HCT116 (cell line): ENCODE data around the gene MT1X. TPM values are rescaled to one million over a fixed set of nuclear protein-coding genes. Genes with fewer than 3 reads are reported as not detected.

Source experiments
- ATAC-seq: fragments of 200-7000 bp; cut with Tn5 transposase; 2 replicates; pipeline ENCODE4 v1.9.1; 2020; ENCODE audit warnings: mild to moderate bottlenecking, moderate library complexity
- BruUV-seq: library from RNA; stranded (reverse); fragments of 400-500 nt; replicated peaks from 2 replicates; lab custom pipeline; 2021; lab: Mats Ljungman, UMichigan
- CTCF ChIA-PET: fragments of 300-600 bp; sonication (Branson Sonifier 250); formaldehyde crosslinking; loops from one replicate; lab custom pipeline; 2021; ENCODE audit warnings: antibody characterized with exemption; lab: Charles Lee
- POLR2A ChIA-PET: fragments of 300-600, 350-600 bp; sonication (Branson Sonifier 250); formaldehyde crosslinking; loops from one replicate; lab custom pipeline; 2021; ENCODE audit warnings: antibody characterized with exemption; lab: Charles Lee
- RAD21 ChIA-PET, 2 experiments: fragments of 300-600 bp; sonication (Branson Sonifier 250); formaldehyde crosslinking; loops; one replicate each; lab custom pipeline; 2023; ENCODE audit warnings: low total read pairs in 2 of 2; ENCODE audit not compliant: uncharacterized antibody in 2 of 2, unreplicated experiment in 2 of 2, low non-redundant PET in 1 of 2; lab: Charles Lee
- DNase-seq: peaks from one replicate; pipeline ENCODE4 v3.0.0-alpha.2; 2010; ENCODE audit warnings: low read depth, low spot score
- H2AFZ ChIP-seq: fragments of 200-600 bp; shearing (Covaris generic), sonication (generic); 2 replicates; pipeline ENCODE4 v1.6.1; 2017; ENCODE audit warnings: low read depth, mixed run types, mixed read lengths, antibody characterized with exemption, low read length; ENCODE audit not compliant: poor library complexity, severe bottlenecking
- H3K27ac ChIP-seq: 2 replicates; pipeline ENCODE4 v1.5.1; 2012; ENCODE audit warnings: low read depth, low read length
- H3K27me3 ChIP-seq: fragments of 200-600 bp; sonication (generic); 2 replicates; pipeline ENCODE4 v1.6.1; 2016; ENCODE audit warnings: mixed run types, low read length, mixed read lengths; ENCODE audit not compliant: insufficient read depth
- H3K36me3 ChIP-seq, 2 experiments: fragments of 200-500 bp in 1 of 2; fragments of 200-600 bp in 1 of 2; sonication (Bioruptor generic) in 1 of 2; sonication (generic) in 1 of 2; 2 replicates each; pipeline versions ENCODE4 v1.5.1 to v1.6.1; 2014 to 2016; ENCODE audit warnings: low read length in 2 of 2, inconsistent platforms in 1 of 2, mixed read lengths in 1 of 2, mixed run types in 1 of 2; ENCODE audit not compliant: insufficient read depth in 2 of 2, control insufficient read depth in 1 of 2
- H3K4me1 ChIP-seq, 2 experiments: fragments of 200-600 bp in 1 of 2; sonication (generic) in 1 of 2; 2 replicates each; pipeline versions ENCODE4 v1.5.1 to v1.6.1; 2012 to 2017; ENCODE audit warnings: low read length in 2 of 2, inconsistent platforms in 1 of 2, mild to moderate bottlenecking in 1 of 2, mixed read lengths in 1 of 2, mixed run types in 1 of 2, moderate library complexity in 1 of 2; ENCODE audit not compliant: insufficient read depth in 2 of 2, control insufficient read depth in 1 of 2
- H3K4me2 ChIP-seq: fragments of 200-600 bp; sonication (generic); 2 replicates; pipeline ENCODE4 v1.6.1; 2017; ENCODE audit warnings: mixed run types, low read length, mixed read lengths
- H3K4me3 ChIP-seq, 2 experiments: fragments of 200-600 bp in 1 of 2; sonication (generic) in 1 of 2; replicated peaks in 1 of 2; 2 replicates each; pipeline ENCODE4 v1.5.1; 2011 to 2016; ENCODE audit warnings: low read length in 2 of 2, control low read depth in 1 of 2, low read depth in 1 of 2, mild to moderate bottlenecking in 1 of 2, mixed read lengths in 1 of 2, mixed run types in 1 of 2
- H3K79me2 ChIP-seq: fragments of 200-600 bp; sonication (generic); 2 replicates; pipeline ENCODE4 v1.6.1; 2017; ENCODE audit warnings: mild to moderate bottlenecking, mixed run types, low read length, moderate library complexity, mixed read lengths; ENCODE audit not compliant: insufficient read depth
- H3K9ac ChIP-seq: fragments of 200-600 bp; sonication (generic); 2 replicates; pipeline ENCODE4 v1.6.1; 2016; ENCODE audit warnings: low read length, mixed read lengths
- H3K9me2 ChIP-seq: fragments of 200-600 bp; sonication (generic), shearing (Covaris generic); 2 replicates; pipeline ENCODE4 v1.6.1; 2017; ENCODE audit warnings: mixed run types, mild to moderate bottlenecking, moderate library complexity; ENCODE audit not compliant: insufficient read depth
- H3K9me3 ChIP-seq, 2 experiments: fragments of 200-500 bp in 1 of 2; fragments of 200-600 bp in 1 of 2; sonication (Bioruptor generic) in 1 of 2; sonication (generic) in 1 of 2; 2 replicates each; pipeline ENCODE4 v1.6.1; 2014 to 2017; ENCODE audit warnings: low read length in 2 of 2, mixed read lengths in 2 of 2, inconsistent platforms in 1 of 2, low read depth in 1 of 2, mild to moderate bottlenecking in 1 of 2, mixed run types in 1 of 2, moderate library complexity in 1 of 2; ENCODE audit not compliant: control insufficient read depth in 1 of 2, insufficient read depth in 1 of 2
- H4K20me1 ChIP-seq: fragments of 200-600 bp; sonication (generic), shearing (Covaris generic); 2 replicates; pipeline ENCODE4 v1.6.1; 2017; ENCODE audit warnings: mixed run types, mild to moderate bottlenecking, moderate library complexity; ENCODE audit not compliant: insufficient read depth
- CBX3 ChIP-seq: IDR thresholded peaks from 2 replicates; pipeline ENCODE4 v1.6.1; 2012; ENCODE audit warnings: low read depth
- CEBPB ChIP-seq: IDR thresholded peaks from 2 replicates; pipeline ENCODE4 v1.6.1; 2012; ENCODE audit warnings: low read depth
- EGR1 ChIP-seq: IDR thresholded peaks from 2 replicates; pipeline ENCODE4 v1.6.1; 2012; ENCODE audit warnings: low read depth
- EZH2 ChIP-seq: fragments of 200-600 bp; sonication (generic); IDR thresholded peaks from 2 replicates; pipeline ENCODE4 v1.6.1; 2017; ENCODE audit warnings: antibody characterized with exemption, mixed run types
- MAX ChIP-seq: IDR thresholded peaks from 2 replicates; pipeline ENCODE4 v1.6.1; 2012
- POLR2AphosphoS5 ChIP-seq: IDR thresholded peaks from 2 replicates; pipeline ENCODE4 v1.6.1; 2011; ENCODE audit warnings: mild to moderate bottlenecking, low read depth, low read length, moderate library complexity
- RAD21 ChIP-seq: IDR thresholded peaks from 2 replicates; pipeline ENCODE4 v1.6.1; 2012; ENCODE audit warnings: low read depth, mild to moderate bottlenecking
- SIN3A ChIP-seq: IDR thresholded peaks from 2 replicates; pipeline ENCODE4 v1.6.1; 2012; ENCODE audit warnings: low read depth
- SP1 ChIP-seq: IDR thresholded peaks from 2 replicates; pipeline ENCODE4 v1.6.1; 2012; ENCODE audit warnings: low read depth
- TCF7L2 ChIP-seq: IDR thresholded peaks from 2 replicates; pipeline ENCODE4 v1.7.0; 2011; ENCODE audit warnings: borderline replicate concordance, inconsistent platforms; ENCODE audit not compliant: insufficient read depth, insufficient read length; ENCODE audit errors: extremely low read depth
- YY1 ChIP-seq: IDR thresholded peaks from 2 replicates; pipeline ENCODE4 v1.6.1; 2011; ENCODE audit warnings: low read length, low read depth, moderate library complexity, mild to moderate bottlenecking; ENCODE audit not compliant: insufficient replicate concordance; ENCODE audit errors: extremely low read depth
- ZFX ChIP-seq: fragments of 450-650 bp; IDR thresholded peaks from 2 replicates; pipeline ENCODE4 v1.6.1; 2017
- intact Hi-C: fragments of 100-400 bp; cut with micrococcal nuclease; formaldehyde crosslinking; loops from 2 replicates; pipeline ENCODE4 v1.10.0; 2022
- total RNA-seq: library from RNA; stranded (reverse); gene quantifications from one replicate; pipeline ENCODE4 v1.2.1, GENCODE V29; 2021; ENCODE audit not compliant: unreplicated experiment
- TF ChIP-seq, protein P1 (sequence below), 3 experiments: fragments of 200-600 bp in 1 of 3; sonication (generic) in 1 of 3; IDR thresholded peaks in 2 of 3; conservative IDR thresholded peaks in 1 of 3; 2 replicates each; pipeline ENCODE4 v1.5.1; 2012 to 2017; ENCODE audit warnings: low read depth in 2 of 3, low read length in 2 of 3, antibody characterized with exemption in 1 of 3, borderline replicate concordance in 1 of 3, control low read depth in 1 of 3, mild to moderate bottlenecking in 1 of 3, mixed read lengths in 1 of 3, mixed run types in 1 of 3, moderate library complexity in 1 of 3; ENCODE audit not compliant: insufficient read depth in 1 of 3
- TF ChIP-seq, protein P2 (sequence below): IDR thresholded peaks from 2 replicates; pipeline ENCODE4 v1.6.1; 2012; ENCODE audit warnings: low read depth
- TF ChIP-seq, protein P3 (sequence below): IDR thresholded peaks from 2 replicates; pipeline ENCODE4 v1.6.1; 2012

MT1X gene
- total RNA-seq, 1 experiment from 2014 or later: 50.2 TPM

DNA sequence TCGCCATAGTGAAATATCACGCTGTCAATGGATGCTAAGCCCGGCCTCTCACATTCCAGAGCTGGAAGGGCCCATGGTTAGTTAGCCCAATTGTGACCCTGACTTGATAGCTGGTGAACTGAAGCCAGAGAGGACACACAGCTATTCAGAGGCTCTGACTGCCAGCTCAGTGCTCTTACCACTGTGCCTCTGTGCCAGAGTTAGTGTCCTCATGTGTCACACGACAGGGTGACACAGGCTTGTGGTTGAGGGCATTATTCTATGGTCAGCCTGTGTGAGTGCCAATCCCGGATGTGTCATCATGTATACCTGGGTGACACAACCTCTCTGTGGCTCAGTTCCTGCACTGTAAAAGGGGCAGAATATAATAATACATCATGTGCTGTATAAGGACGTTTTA lies 2.5 kb upstream of the MT1X start (continued):
- no peak for TF ChIP-seq YY1

GRCh38 chr16:56682703-56683397 lies 580 bp downstream of the MT1X start:
- DNase-seq (no peak), ATAC-seq (0 out of 2 replicates have a peak, but pooled peaks have one; percentile 1)
- H4K20me1 ChIP-seq: no peaks in the 10 kb centered on the region
- H3K4me1 ChIP-seq: peaks cover 13 to 32% of the 10 kb centered on the region in 2 experiments; a peak in 3 of 4 replicates
- peak overlapping the region; percentile 61 for H3K27ac ChIP-seq
- no peaks in the 10 kb centered on the region for H3K9me3 ChIP-seq
- POLR2A ChIA-PET: interaction anchor here (0.9 to 2.4 kb wide), 5 partner anchors 8 to 57 kb away, joined by 3 to 9 read pairs (median 5); partner anchors contain the start of gene MT1E
- no peaks in the 10 kb centered on the region for H3K79me2 ChIP-seq
- H2AFZ ChIP-seq: no peak overlapping the region
- peak overlapping the region; percentile 76 for H3K9ac ChIP-seq
- H3K27me3 ChIP-seq: no peaks in the 10 kb centered on the region
- no peaks in the 10 kb centered on the region for H3K36me3 ChIP-seq
- H3K9me2 ChIP-seq: no peaks in the 10 kb centered on the region
- intact Hi-C loops: loop anchor here (2.0 to 5.0 kb wide), 4 partner anchors 26 to 1181 kb away; partner anchors contain the start of genes MT1E, MT1F and MT2A
- RAD21 ChIA-PET: interaction anchor here in 1 of 2 experiments (1.1 kb wide), 1 partner anchor 29 kb away, joined by 3 read pairs; no protein-coding TSS in a partner anchor
- TF ChIP-seq CBX3 (no peak), EGR1 (no peak), SP1 (no peak), CEBPB (no peak), SIN3A (no peak), TCF7L2 (no peak), EZH2 (no peak), MAX (no peak), YY1 (no peak), ZFX (no peak), POLR2AphosphoS5 (no peak), RAD21 (no peak)
- TF ChIP-seq, protein P1, sequence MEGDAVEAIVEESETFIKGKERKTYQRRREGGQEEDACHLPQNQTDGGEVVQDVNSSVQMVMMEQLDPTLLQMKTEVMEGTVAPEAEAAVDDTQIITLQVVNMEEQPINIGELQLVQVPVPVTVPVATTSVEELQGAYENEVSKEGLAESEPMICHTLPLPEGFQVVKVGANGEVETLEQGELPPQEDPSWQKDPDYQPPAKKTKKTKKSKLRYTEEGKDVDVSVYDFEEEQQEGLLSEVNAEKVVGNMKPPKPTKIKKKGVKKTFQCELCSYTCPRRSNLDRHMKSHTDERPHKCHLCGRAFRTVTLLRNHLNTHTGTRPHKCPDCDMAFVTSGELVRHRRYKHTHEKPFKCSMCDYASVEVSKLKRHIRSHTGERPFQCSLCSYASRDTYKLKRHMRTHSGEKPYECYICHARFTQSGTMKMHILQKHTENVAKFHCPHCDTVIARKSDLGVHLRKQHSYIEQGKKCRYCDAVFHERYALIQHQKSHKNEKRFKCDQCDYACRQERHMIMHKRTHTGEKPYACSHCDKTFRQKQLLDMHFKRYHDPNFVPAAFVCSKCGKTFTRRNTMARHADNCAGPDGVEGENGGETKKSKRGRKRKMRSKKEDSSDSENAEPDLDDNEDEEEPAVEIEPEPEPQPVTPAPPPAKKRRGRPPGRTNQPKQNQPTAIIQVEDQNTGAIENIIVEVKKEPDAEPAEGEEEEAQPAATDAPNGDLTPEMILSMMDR (IDR thresholded peaks at IDR 0.05 in 2 of 3, conservative IDR thresholded peaks at IDR 0.05 in 1 of 3; ENCODE audit: borderline replicate concordance in 1 of 3, insufficient read depth in 1 of 3, low read depth in 2 of 3, low read length in 2 of 3): no peak
- TF ChIP-seq, protein P2, sequence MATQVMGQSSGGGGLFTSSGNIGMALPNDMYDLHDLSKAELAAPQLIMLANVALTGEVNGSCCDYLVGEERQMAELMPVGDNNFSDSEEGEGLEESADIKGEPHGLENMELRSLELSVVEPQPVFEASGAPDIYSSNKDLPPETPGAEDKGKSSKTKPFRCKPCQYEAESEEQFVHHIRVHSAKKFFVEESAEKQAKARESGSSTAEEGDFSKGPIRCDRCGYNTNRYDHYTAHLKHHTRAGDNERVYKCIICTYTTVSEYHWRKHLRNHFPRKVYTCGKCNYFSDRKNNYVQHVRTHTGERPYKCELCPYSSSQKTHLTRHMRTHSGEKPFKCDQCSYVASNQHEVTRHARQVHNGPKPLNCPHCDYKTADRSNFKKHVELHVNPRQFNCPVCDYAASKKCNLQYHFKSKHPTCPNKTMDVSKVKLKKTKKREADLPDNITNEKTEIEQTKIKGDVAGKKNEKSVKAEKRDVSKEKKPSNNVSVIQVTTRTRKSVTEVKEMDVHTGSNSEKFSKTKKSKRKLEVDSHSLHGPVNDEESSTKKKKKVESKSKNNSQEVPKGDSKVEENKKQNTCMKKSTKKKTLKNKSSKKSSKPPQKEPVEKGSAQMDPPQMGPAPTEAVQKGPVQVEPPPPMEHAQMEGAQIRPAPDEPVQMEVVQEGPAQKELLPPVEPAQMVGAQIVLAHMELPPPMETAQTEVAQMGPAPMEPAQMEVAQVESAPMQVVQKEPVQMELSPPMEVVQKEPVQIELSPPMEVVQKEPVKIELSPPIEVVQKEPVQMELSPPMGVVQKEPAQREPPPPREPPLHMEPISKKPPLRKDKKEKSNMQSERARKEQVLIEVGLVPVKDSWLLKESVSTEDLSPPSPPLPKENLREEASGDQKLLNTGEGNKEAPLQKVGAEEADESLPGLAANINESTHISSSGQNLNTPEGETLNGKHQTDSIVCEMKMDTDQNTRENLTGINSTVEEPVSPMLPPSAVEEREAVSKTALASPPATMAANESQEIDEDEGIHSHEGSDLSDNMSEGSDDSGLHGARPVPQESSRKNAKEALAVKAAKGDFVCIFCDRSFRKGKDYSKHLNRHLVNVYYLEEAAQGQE: no peak
- TF ChIP-seq, protein P3, sequence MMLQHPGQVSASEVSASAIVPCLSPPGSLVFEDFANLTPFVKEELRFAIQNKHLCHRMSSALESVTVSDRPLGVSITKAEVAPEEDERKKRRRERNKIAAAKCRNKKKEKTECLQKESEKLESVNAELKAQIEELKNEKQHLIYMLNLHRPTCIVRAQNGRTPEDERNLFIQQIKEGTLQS: no peak
- TSS peak; percentile 92 for BruUV-seq
- peak overlapping the region; percentile 96 for H3K4me2 ChIP-seq
- H3K4me3 ChIP-seq: peak overlapping the region; percentile 67 to 81
- CTCF ChIA-PET: interaction anchor here (0.9 kb wide), 1 partner anchor 19 kb away, joined by 5 read pairs; no protein-coding TSS in a partner anchor
